A172 (cell line): Measurements from ENCODE around the gene RREB1. TPM values are rescaled to one million over a fixed set of nuclear protein-coding genes. Genes with fewer than 3 reads are reported as not detected.

Source experiments
- DNase-seq: peaks from one replicate; pipeline ENCODE4 v3.0.0-alpha.2; 2015; ENCODE audit warnings: low spot score
- total RNA-seq: library from RNA; depleted of rRNA; stranded (reverse); fragments of >200 nt; shearing (Covaris generic); gene quantifications from 2 replicates; pipeline ENCODE4 v1.2.3, GENCODE V29; 2014; rRNA removed

The RREB1 gene
- total RNA-seq, 1 experiment from 2014 or later = 5.1 TPM

DNA sequence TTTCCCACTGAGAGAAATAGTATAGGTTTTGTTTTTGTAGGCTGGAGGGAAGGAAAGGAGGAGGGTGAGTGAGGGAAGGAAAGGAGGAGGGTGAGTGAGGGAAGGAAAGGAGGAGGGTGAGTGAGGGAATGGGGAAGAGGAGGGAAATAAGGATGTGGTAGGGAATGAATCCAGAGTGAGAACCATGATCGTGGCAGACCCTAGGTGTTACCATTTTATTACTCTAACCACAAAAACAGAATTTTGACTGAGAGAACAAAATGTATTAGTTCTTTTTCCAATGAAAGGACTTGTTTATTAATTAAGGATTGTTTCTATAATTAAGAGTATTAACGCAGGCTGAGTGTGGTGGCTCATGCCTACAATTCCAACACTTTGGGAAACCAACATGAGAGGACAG, 188.8 kb downstream of the RREB1 start:
- no peak for DNase-seq

DNA sequence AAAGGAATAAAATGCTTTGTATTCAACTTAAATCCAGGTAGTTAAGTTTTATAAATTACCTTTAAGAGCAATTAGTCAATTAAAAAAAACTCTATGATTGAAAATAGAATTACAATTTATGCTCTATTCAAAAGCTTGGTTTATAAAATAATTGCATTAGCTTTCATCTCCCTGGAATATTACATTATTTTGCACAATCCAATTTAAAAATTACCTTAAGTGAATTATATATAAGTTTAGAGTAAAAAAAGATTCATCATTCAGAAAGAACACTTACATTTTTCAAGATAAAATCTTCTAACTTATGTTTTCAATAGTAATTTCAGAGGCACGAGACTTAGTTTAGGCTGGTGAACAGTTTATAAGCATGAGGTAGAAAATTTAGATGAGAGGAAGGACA, 190.4 kb downstream of the RREB1 start:
- no peak for DNase-seq

GRCh38 chr6:7300926-7301325, 193.2 kb downstream of the RREB1 start:
- no peak for DNase-seq

Other genes starting within 250 kb of the RREB1 start
- gene SSR1, start 205.2 kb downstream of the RREB1 start, total RNA-seq = 110 TPM in 2 replicates